ENCODE measurements around the gene FOXC2. TPM values are rescaled to one million over a fixed set of nuclear protein-coding genes. Genes with fewer than 3 reads are reported as not detected.

FOXC2 gene
- total and polyA plus RNA-seq, 2 of the 13 experiments (the other 11 are each of a cell fraction or from before 2014, with no cell fraction given), result not detected

GRCh38 chr16:86519649-86520316, 46.8 kb upstream of the FOXC2 start (continued):
- TF ChIP-seq HMGXB4 (CRISPR knock-in tag; IDR thresholded peaks at IDR 0.05; ENCODE audit: borderline replicate concordance in 1 of 2, low read depth in 1 of 2) (0 out of 4 replicates have a peak, but pooled peaks of 1 of the 2 experiments have one; percentile 39), ZNF333 (CRISPR knock-in tag; IDR thresholded peaks at IDR 0.05; ENCODE audit: borderline replicate concordance) (0 out of 2 replicates have a peak, but pooled peaks have one; percentile 24), ELK4 (CRISPR knock-in tag; IDR thresholded peaks at IDR 0.05; ENCODE audit: borderline replicate concordance) (no peak), ZFP91 (CRISPR knock-in tag; IDR thresholded peaks at IDR 0.05; ENCODE audit: borderline replicate concordance) (peak; percentile 38; the same call in 1 of the 2 replicates), STAG1 (CRISPR knock-in tag; IDR thresholded peaks at IDR 0.05) (peak; percentile 90), DMTF1 (CRISPR knock-in tag; IDR thresholded peaks at IDR 0.05) (no peak), NFKB2 (CRISPR knock-in tag; IDR thresholded peaks at IDR 0.05; ENCODE audit: borderline replicate concordance) (peak; percentile 49; the same call in 1 of the 2 replicates)
